GM18526 (cell line): ENCODE results near the gene TMEM108.

Experiments used
- POLR2A ChIP-seq: IDR thresholded peaks from 3 replicates; pipeline ENCODE4 v1.6.1; 2011; ENCODE audit not compliant: insufficient read length; ENCODE audit errors: extremely low read depth

Gene TMEM108

GRCh38 chr3:133401374-133402135 is 363.4 kb downstream of the TMEM108 start:
- no peak for TF ChIP-seq POLR2A

DNA sequence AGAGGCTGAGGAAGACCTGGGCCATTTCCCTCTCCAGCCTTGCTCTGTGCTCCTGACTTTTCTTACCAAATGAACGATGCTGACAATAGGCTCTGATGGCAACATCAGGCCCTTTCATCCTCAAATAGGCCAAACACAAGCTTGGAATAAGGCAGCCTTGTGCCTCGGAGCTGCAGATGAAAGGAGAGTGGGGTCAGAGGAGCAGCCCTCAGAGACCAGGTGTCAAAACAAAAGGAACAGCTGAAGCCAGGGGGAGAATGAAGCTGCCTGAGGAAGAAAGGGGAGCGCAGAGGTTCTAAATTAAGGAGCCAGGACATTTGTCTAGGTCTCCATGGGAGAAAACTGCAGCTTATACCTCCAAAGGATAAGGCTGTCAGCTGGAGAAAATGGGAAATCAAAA is 366.7 kb downstream of the TMEM108 start:
- no peak for TF ChIP-seq POLR2A

GRCh38 chr3:133408366-133408765 is 370.2 kb downstream of the TMEM108 start:
- TF ChIP-seq POLR2A, result no peak

GRCh38 chr3:133408961-133409360 is 370.8 kb downstream of the TMEM108 start:
- TF ChIP-seq POLR2A, result no peak

GRCh38 chr3:133410191-133410892 is 372.2 kb downstream of the TMEM108 start:
- no peak for TF ChIP-seq POLR2A

GRCh38 chr3:133412183-133413132 is 374.3 kb downstream of the TMEM108 start:
- TF ChIP-seq POLR2A, result no peak

DNA sequence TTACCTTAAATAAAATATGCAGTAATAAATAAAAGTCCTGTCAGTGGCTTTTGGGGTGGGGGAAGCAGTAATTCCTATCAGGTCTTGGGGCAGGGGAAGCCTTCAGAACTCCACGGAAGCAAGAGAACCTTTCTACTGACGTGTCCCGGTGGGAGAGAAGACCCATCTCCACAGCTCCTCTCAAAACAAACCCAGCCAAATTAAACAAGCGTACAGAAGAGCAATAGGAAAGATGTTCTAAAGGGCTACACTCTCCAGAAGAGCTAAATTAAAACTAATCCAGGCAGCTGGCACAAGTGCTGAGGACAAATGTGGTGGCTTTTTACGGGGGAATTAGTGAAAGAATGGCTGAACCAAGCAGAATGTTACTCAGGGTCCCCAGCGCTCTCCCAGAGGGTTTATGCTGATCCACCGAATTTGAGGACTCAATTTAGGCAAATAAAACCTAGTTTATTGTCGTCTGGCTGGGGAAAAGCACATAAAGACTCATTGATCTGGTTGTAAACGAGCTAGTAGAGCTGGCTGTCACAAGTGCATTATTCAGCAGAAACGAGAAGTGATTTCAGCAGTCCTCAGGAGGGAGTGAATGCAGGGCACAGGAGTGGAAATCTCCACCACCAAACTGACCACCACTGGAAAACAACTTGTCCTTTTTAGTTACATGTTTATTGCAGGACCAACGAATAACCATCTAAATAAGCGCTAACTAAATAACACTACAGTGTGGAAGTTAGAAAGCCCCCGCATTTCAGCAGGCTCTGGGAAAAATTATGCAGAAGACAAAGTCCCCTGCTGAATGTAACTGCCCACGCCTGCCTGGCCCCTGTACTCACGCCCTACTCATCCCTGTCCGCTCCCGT is 375.2 kb downstream of the TMEM108 start:
- no peak for TF ChIP-seq POLR2A

- TF ChIP-seq POLR2A, result no peak
These were observed 375.8 kb downstream of the TMEM108 start for GRCh38 chr3:133414021-133414392.

GRCh38 chr3:133418361-133418760 is 380.2 kb downstream of the TMEM108 start:
- no peak for TF ChIP-seq POLR2A

- no peak for TF ChIP-seq POLR2A
These were observed 381.1 kb downstream of the TMEM108 start for GRCh38 chr3:133419151-133419909.

DNA sequence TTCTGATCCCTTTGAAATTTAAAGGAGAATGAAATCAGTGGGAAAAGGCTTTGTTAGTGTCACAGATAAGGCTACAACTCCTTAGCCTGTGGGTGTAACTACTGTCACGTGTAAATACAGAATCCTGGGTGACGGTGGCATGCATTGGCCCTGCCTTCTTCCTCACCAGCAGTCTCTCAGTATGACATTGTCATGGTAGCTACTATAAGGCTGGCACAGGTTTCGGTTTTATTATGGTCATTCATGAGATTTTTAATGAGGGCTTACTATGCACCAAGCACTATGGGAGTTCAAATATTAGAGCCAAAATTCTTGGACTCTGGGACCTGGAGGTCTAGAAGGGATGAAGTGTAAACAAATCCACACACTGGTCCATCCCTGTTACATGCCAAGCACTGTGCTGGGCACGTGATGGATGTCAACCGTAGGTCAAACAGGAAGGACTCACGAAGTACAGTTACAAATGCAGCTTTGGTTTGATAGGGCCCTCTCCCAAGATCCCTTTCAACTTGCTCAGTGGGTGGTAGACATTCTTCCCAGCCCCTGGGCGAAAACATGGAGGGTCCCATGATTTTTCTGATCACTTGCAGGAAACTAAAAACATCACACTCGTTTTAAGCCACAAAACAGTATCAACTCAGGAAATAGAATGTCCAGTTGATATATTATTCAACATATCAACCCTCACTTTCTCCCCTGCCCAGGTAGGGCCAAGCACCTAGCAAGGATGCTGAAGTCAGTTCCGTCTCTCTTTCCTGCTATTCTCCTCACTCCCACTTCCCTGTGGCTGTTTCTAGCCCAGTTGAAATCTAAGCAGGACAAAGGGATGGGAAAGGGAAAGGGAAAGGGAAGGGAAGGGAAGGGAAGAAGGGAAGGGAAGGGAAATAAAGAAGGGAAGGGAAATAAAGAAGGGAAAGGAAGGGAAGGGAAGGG is 387.0 kb downstream of the TMEM108 start:
- TF ChIP-seq POLR2A, result peak; percentile 58

GRCh38 chr3:133425898-133426297 is 387.7 kb downstream of the TMEM108 start:
- TF ChIP-seq POLR2A, result no peak

- no peak for TF ChIP-seq POLR2A
These were observed 388.5 kb downstream of the TMEM108 start for GRCh38 chr3:133426721-133427120.
